HCT116 (cell line): Measurements from ENCODE around the gene RPL3. TPM values are rescaled to one million over a fixed set of nuclear protein-coding genes. Genes with fewer than 3 reads are reported as not detected.

ENCODE experiments used
- ATAC-seq: fragments of 200-7000 bp; cut with Tn5 transposase; 2 replicates; pipeline ENCODE4 v1.9.1; 2020; ENCODE audit warnings: mild to moderate bottlenecking, moderate library complexity
- BruUV-seq: library from RNA; stranded (reverse); fragments of 400-500 nt; replicated peaks from 2 replicates; lab custom pipeline; 2021; lab: Mats Ljungman, UMichigan
- CTCF ChIA-PET: fragments of 300-600 bp; sonication (Branson Sonifier 250); formaldehyde crosslinking; loops from one replicate; lab custom pipeline; 2021; ENCODE audit warnings: antibody characterized with exemption; lab: Charles Lee
- POLR2A ChIA-PET: fragments of 300-600, 350-600 bp; sonication (Branson Sonifier 250); formaldehyde crosslinking; loops from one replicate; lab custom pipeline; 2021; ENCODE audit warnings: antibody characterized with exemption; lab: Charles Lee
- RAD21 ChIA-PET, 2 experiments: fragments of 300-600 bp; sonication (Branson Sonifier 250); formaldehyde crosslinking; loops; one replicate each; lab custom pipeline; 2023; ENCODE audit warnings: low total read pairs in 2 of 2; ENCODE audit not compliant: uncharacterized antibody in 2 of 2, unreplicated experiment in 2 of 2, low non-redundant PET in 1 of 2; lab: Charles Lee
- DNase-seq: peaks from one replicate; pipeline ENCODE4 v3.0.0-alpha.2; 2010; ENCODE audit warnings: low read depth, low spot score
- H2AFZ ChIP-seq: fragments of 200-600 bp; shearing (Covaris generic), sonication (generic); 2 replicates; pipeline ENCODE4 v1.6.1; 2017; ENCODE audit warnings: low read depth, mixed run types, mixed read lengths, antibody characterized with exemption, low read length; ENCODE audit not compliant: poor library complexity, severe bottlenecking
- H3K27ac ChIP-seq: 2 replicates; pipeline ENCODE4 v1.5.1; 2012; ENCODE audit warnings: low read depth, low read length
- H3K27me3 ChIP-seq: fragments of 200-600 bp; sonication (generic); 2 replicates; pipeline ENCODE4 v1.6.1; 2016; ENCODE audit warnings: mixed run types, low read length, mixed read lengths; ENCODE audit not compliant: insufficient read depth
- H3K36me3 ChIP-seq, 2 experiments: fragments of 200-500 bp in 1 of 2; fragments of 200-600 bp in 1 of 2; sonication (Bioruptor generic) in 1 of 2; sonication (generic) in 1 of 2; 2 replicates each; pipeline versions ENCODE4 v1.5.1 to v1.6.1; 2014 to 2016; ENCODE audit warnings: low read length in 2 of 2, inconsistent platforms in 1 of 2, mixed read lengths in 1 of 2, mixed run types in 1 of 2; ENCODE audit not compliant: insufficient read depth in 2 of 2, control insufficient read depth in 1 of 2
- H3K4me1 ChIP-seq, 2 experiments: fragments of 200-600 bp in 1 of 2; sonication (generic) in 1 of 2; 2 replicates each; pipeline versions ENCODE4 v1.5.1 to v1.6.1; 2012 to 2017; ENCODE audit warnings: low read length in 2 of 2, inconsistent platforms in 1 of 2, mild to moderate bottlenecking in 1 of 2, mixed read lengths in 1 of 2, mixed run types in 1 of 2, moderate library complexity in 1 of 2; ENCODE audit not compliant: insufficient read depth in 2 of 2, control insufficient read depth in 1 of 2
- H3K4me2 ChIP-seq: fragments of 200-600 bp; sonication (generic); 2 replicates; pipeline ENCODE4 v1.6.1; 2017; ENCODE audit warnings: mixed run types, low read length, mixed read lengths
- H3K4me3 ChIP-seq, 2 experiments: fragments of 200-600 bp in 1 of 2; sonication (generic) in 1 of 2; replicated peaks in 1 of 2; 2 replicates each; pipeline ENCODE4 v1.5.1; 2011 to 2016; ENCODE audit warnings: low read length in 2 of 2, control low read depth in 1 of 2, low read depth in 1 of 2, mild to moderate bottlenecking in 1 of 2, mixed read lengths in 1 of 2, mixed run types in 1 of 2
- H3K79me2 ChIP-seq: fragments of 200-600 bp; sonication (generic); 2 replicates; pipeline ENCODE4 v1.6.1; 2017; ENCODE audit warnings: mild to moderate bottlenecking, mixed run types, low read length, moderate library complexity, mixed read lengths; ENCODE audit not compliant: insufficient read depth
- H3K9ac ChIP-seq: fragments of 200-600 bp; sonication (generic); 2 replicates; pipeline ENCODE4 v1.6.1; 2016; ENCODE audit warnings: low read length, mixed read lengths
- H3K9me2 ChIP-seq: fragments of 200-600 bp; sonication (generic), shearing (Covaris generic); 2 replicates; pipeline ENCODE4 v1.6.1; 2017; ENCODE audit warnings: mixed run types, mild to moderate bottlenecking, moderate library complexity; ENCODE audit not compliant: insufficient read depth
- H3K9me3 ChIP-seq, 2 experiments: fragments of 200-500 bp in 1 of 2; fragments of 200-600 bp in 1 of 2; sonication (Bioruptor generic) in 1 of 2; sonication (generic) in 1 of 2; 2 replicates each; pipeline ENCODE4 v1.6.1; 2014 to 2017; ENCODE audit warnings: low read length in 2 of 2, mixed read lengths in 2 of 2, inconsistent platforms in 1 of 2, low read depth in 1 of 2, mild to moderate bottlenecking in 1 of 2, mixed run types in 1 of 2, moderate library complexity in 1 of 2; ENCODE audit not compliant: control insufficient read depth in 1 of 2, insufficient read depth in 1 of 2
- H4K20me1 ChIP-seq: fragments of 200-600 bp; sonication (generic), shearing (Covaris generic); 2 replicates; pipeline ENCODE4 v1.6.1; 2017; ENCODE audit warnings: mixed run types, mild to moderate bottlenecking, moderate library complexity; ENCODE audit not compliant: insufficient read depth
- ATF3 ChIP-seq: IDR thresholded peaks from 2 replicates; pipeline ENCODE4 v1.6.1; 2012
- CTCF ChIP-seq, 3 experiments: fragments of 200-600 bp in 1 of 3; sonication (generic) in 1 of 3; IDR thresholded peaks in 2 of 3; conservative IDR thresholded peaks in 1 of 3; 2 replicates each; pipeline ENCODE4 v1.5.1; 2012 to 2017; ENCODE audit warnings: low read depth in 2 of 3, low read length in 2 of 3, antibody characterized with exemption in 1 of 3, borderline replicate concordance in 1 of 3, control low read depth in 1 of 3, mild to moderate bottlenecking in 1 of 3, mixed read lengths in 1 of 3, mixed run types in 1 of 3, moderate library complexity in 1 of 3; ENCODE audit not compliant: insufficient read depth in 1 of 3
- EGR1 ChIP-seq: IDR thresholded peaks from 2 replicates; pipeline ENCODE4 v1.6.1; 2012; ENCODE audit warnings: low read depth
- EZH2 ChIP-seq: fragments of 200-600 bp; sonication (generic); IDR thresholded peaks from 2 replicates; pipeline ENCODE4 v1.6.1; 2017; ENCODE audit warnings: antibody characterized with exemption, mixed run types
- EZH2phosphoT487 ChIP-seq: fragments of 200-600 bp; IDR thresholded peaks from 2 replicates; pipeline ENCODE4 v1.6.1; 2018; ENCODE audit warnings: antibody characterized with exemption, borderline replicate concordance
- JUND ChIP-seq: IDR thresholded peaks from 2 replicates; pipeline ENCODE4 v1.6.1; 2012
- MAX ChIP-seq: IDR thresholded peaks from 2 replicates; pipeline ENCODE4 v1.6.1; 2012
- SP1 ChIP-seq: IDR thresholded peaks from 2 replicates; pipeline ENCODE4 v1.6.1; 2012; ENCODE audit warnings: low read depth
- TCF7L2 ChIP-seq: IDR thresholded peaks from 2 replicates; pipeline ENCODE4 v1.7.0; 2011; ENCODE audit warnings: borderline replicate concordance, inconsistent platforms; ENCODE audit not compliant: insufficient read depth, insufficient read length; ENCODE audit errors: extremely low read depth
- YY1 ChIP-seq: IDR thresholded peaks from 2 replicates; pipeline ENCODE4 v1.6.1; 2011; ENCODE audit warnings: low read length, low read depth, moderate library complexity, mild to moderate bottlenecking; ENCODE audit not compliant: insufficient replicate concordance; ENCODE audit errors: extremely low read depth
- ZNF274 ChIP-seq: fragments of 200-500 bp; sonication (Bioruptor generic); IDR thresholded peaks from 2 replicates; pipeline ENCODE4 v1.6.1; 2014; ENCODE audit warnings: mild to moderate bottlenecking, low read depth, low read length, inconsistent platforms
- intact Hi-C: fragments of 100-400 bp; cut with micrococcal nuclease; formaldehyde crosslinking; loops from 2 replicates; pipeline ENCODE4 v1.10.0; 2022
- total RNA-seq: library from RNA; stranded (reverse); gene quantifications from one replicate; pipeline ENCODE4 v1.2.1, GENCODE V29; 2021; ENCODE audit not compliant: unreplicated experiment

The RPL3 gene
- total RNA-seq, 1 experiment from 2014 or later: 2,966 TPM

- POLR2A ChIA-PET: interaction anchor here (1.1 to 1.6 kb wide), 2 partner anchors 32 to 40 kb away, joined by 3 to 6 read pairs; partner anchors contain the start of gene RPL3
Observed at GRCh38 chr22:39351689-39352214, 32.3 kb upstream of the RPL3 start.

More at GRCh38 chr22:39351689-39352214, 32.3 kb upstream of the RPL3 start:
- RAD21 ChIA-PET: no interaction called here
- no peaks in the 10 kb centered on the region for H3K9me2 ChIP-seq
- CTCF ChIA-PET: interaction anchor here (1.3 kb wide), 1 partner anchor 8 kb away, joined by 3 read pairs; no protein-coding TSS in a partner anchor
- no TSS peak for BruUV-seq
- H3K4me1 ChIP-seq: peaks cover 19 to 48% of the 10 kb centered on the region in 2 experiments; a peak in 3 of 4 replicates
- H2AFZ ChIP-seq: no peak overlapping the region
- TF ChIP-seq MAX (no peak), CTCF (IDR thresholded peaks at IDR 0.05 in 2 of 3, conservative IDR thresholded peaks at IDR 0.05 in 1 of 3; ENCODE audit: borderline replicate concordance in 1 of 3, insufficient read depth in 1 of 3, low read depth in 2 of 3, low read length in 2 of 3) (no peak), EGR1 (no peak), ZNF274 (no peak), SP1 (no peak), EZH2 (no peak), EZH2phosphoT487 (no peak), YY1 (no peak), JUND (no peak), TCF7L2 (no peak), ATF3 (no peak)
- H3K4me3 ChIP-seq: no peak overlapping the region
- H3K4me2 ChIP-seq: no peak overlapping the region
- no peaks in the 10 kb centered on the region for H3K27me3 ChIP-seq
- ATAC-seq (no peak), DNase-seq (no peak)
- no peak overlapping the region for H3K9ac ChIP-seq
- H4K20me1 ChIP-seq: no peaks in the 10 kb centered on the region
- H3K79me2 ChIP-seq: peaks cover 5% of the 10 kb centered on the region; the same call in 1 of the 2 replicates
- no peaks in the 10 kb centered on the region for H3K9me3 ChIP-seq
- intact Hi-C loops: no loop called here
- H3K36me3 ChIP-seq: no peaks in the 10 kb centered on the region
- no peak overlapping the region for H3K27ac ChIP-seq
